ENCODE results near the gene ANKRD52.
"Not testable (repeated sequence)": the region's sequence is repeated elsewhere in the genome, so short reads cannot be mapped to it uniquely, and the experiment has no call there.

Gene ANKRD52

GRCh38 chr12:56278905-56279304, 20.7 kb upstream of the ANKRD52 start:
- ChIA-PET CTCF (interaction anchor here (1.2 to 2.6 kb wide), 3 partner anchors 10 to 56 kb away, joined by 3 to 9 read pairs (median 4); partner anchors contain the start of gene COQ10A), POLR2A (no interaction called here)
- TF ChIP-seq CTCF (IDR thresholded peaks at IDR 0.05; ENCODE audit: control extremely low read depth, extremely low read depth, low read depth, missing control alignments), result no peak
- DNase-seq (ENCODE audit: extremely low spot score), result no peak

GRCh38 chr12:56274299-56274698, 16.1 kb upstream of the ANKRD52 start:
- ChIA-PET CTCF (no interaction called here), POLR2A (no interaction called here)
- no peak for DNase-seq (ENCODE audit: extremely low spot score)
- TF ChIP-seq CTCF (IDR thresholded peaks at IDR 0.05; ENCODE audit: control extremely low read depth, extremely low read depth, low read depth, missing control alignments), result no peak

GRCh38 chr12:56272468-56272867, 14.3 kb upstream of the ANKRD52 start:
- CTCF ChIA-PET; POLR2A ChIA-PET; DNase-seq (ENCODE audit: extremely low spot score): not testable (repeated sequence)

GRCh38 chr12:56271031-56271430, 12.8 kb upstream of the ANKRD52 start:
- peak; percentile 57 for TF ChIP-seq CTCF (IDR thresholded peaks at IDR 0.05; ENCODE audit: control extremely low read depth, extremely low read depth, low read depth, missing control alignments)
- ChIA-PET POLR2A (interaction anchor here (0.6 kb wide), 1 partner anchor 108 kb away, joined by 4 read pairs; no protein-coding TSS in a partner anchor), CTCF (interaction anchor here (0.7 to 7.2 kb wide), 6 partner anchors 15 to 193 kb away, joined by 3 to 64 read pairs (median 4); partner anchors contain the start of genes ANKRD52 and SMARCC2)
- no peak for DNase-seq (ENCODE audit: extremely low spot score)

- ChIA-PET POLR2A (interaction anchor here (0.5 to 1.4 kb wide), 3 partner anchors 17 to 92 kb away, joined by 3 to 4 read pairs (median 4); partner anchors contain the start of gene STAT2), CTCF (interaction anchor here (0.7 to 7.2 kb wide), 20 partner anchors 8 to 272 kb away, joined by 3 to 64 read pairs (median 4); partner anchors contain the start of genes ANKRD52, RNF41 and SMARCC2)
- DNase-seq (ENCODE audit: extremely low spot score), result no peak
- TF ChIP-seq CTCF (IDR thresholded peaks at IDR 0.05; ENCODE audit: control extremely low read depth, extremely low read depth, low read depth, missing control alignments), result no peak
These were observed 9.4 kb upstream of the ANKRD52 start for GRCh38 chr12:56267443-56268071.

- peak; percentile 94 for DNase-seq (ENCODE audit: extremely low spot score)
- peak; percentile 43 for TF ChIP-seq CTCF (IDR thresholded peaks at IDR 0.05; ENCODE audit: control extremely low read depth, extremely low read depth, low read depth, missing control alignments)
- POLR2A ChIA-PET, result interaction anchor here (0.6 to 1.4 kb wide), 2 partner anchors 21 to 93 kb away, joined by 4 to 5 read pairs; partner anchors contain the start of gene STAT2
- CTCF ChIA-PET, result interaction anchor here (0.6 to 7.2 kb wide), 29 partner anchors 8 to 271 kb away, joined by 3 to 64 read pairs (median 4); partner anchors contain the start of genes ANKRD52, RNF41 and SMARCC2
These were observed 8.7 kb upstream of the ANKRD52 start, which contains the start of gene COQ10A for GRCh38 chr12:56266693-56267442. Gene COQ10A (plus strand): TSS chr12:56266942. CDS start chr12:56267119, 177 bp downstream.

- DNase-seq (ENCODE audit: extremely low spot score), result not testable (repeated sequence)
- ChIA-PET POLR2A (interaction anchor here (0.6 to 1.4 kb wide), 2 partner anchors 21 to 94 kb away, joined by 4 to 5 read pairs; partner anchors contain the start of gene STAT2), CTCF (interaction anchor here (0.6 to 7.2 kb wide), 22 partner anchors 9 to 271 kb away, joined by 3 to 64 read pairs (median 4); partner anchors contain the start of genes ANKRD52, RNF41 and SMARCC2)
These were observed 8.0 kb upstream of the ANKRD52 start for GRCh38 chr12:56266068-56266692.

- CTCF ChIA-PET; POLR2A ChIA-PET; DNase-seq (ENCODE audit: extremely low spot score): not testable (repeated sequence)
These were observed 4.8 kb upstream of the ANKRD52 start for GRCh38 chr12:56262955-56263354.
